CD4-positive, alpha-beta memory T cell (primary cell): ENCODE measurements around the gene HOXA13. TPM values are rescaled to one million over a fixed set of nuclear protein-coding genes. Genes with fewer than 3 reads are reported as not detected.

Experiments used
- CTCF ChIA-PET: fragments of 350-600 bp; sonication (Branson Sonifier 250); formaldehyde crosslinking; loops from one replicate; lab custom pipeline; 2021; ENCODE audit warnings: inconsistent platforms; ENCODE audit not compliant: partially characterized antibody; lab: Charles Lee
- POLR2A ChIA-PET: fragments of 350-600 bp; sonication (Branson Sonifier 250); formaldehyde crosslinking; loops from one replicate; lab custom pipeline; 2021; ENCODE audit not compliant: partially characterized antibody; lab: Charles Lee
- DNase-seq, 5 donors: peaks; one replicate each; pipeline versions ENCODE4 v3.0.0 to v3.0.0-alpha.2; 2020 to 2022; ENCODE audit warnings: mixed read lengths in 1 of 5
- H3K27ac ChIP-seq: one replicate; pipeline ENCODE4 v1.7.0; 2013; ENCODE audit warnings: low read depth, low read length
- H3K27me3 ChIP-seq: 2 replicates; pipeline ENCODE4 v1.7.0; 2013; ENCODE audit warnings: mild to moderate bottlenecking, low read length, moderate library complexity; ENCODE audit not compliant: insufficient read depth
- H3K36me3 ChIP-seq: 2 replicates; pipeline ENCODE4 v1.7.0; 2013; ENCODE audit warnings: mild to moderate bottlenecking, low read length, moderate library complexity; ENCODE audit not compliant: insufficient read depth
- H3K4me1 ChIP-seq: 2 replicates; pipeline ENCODE4 v1.7.0; 2013; ENCODE audit warnings: mild to moderate bottlenecking, low read length, moderate library complexity; ENCODE audit not compliant: insufficient read depth
- H3K4me3 ChIP-seq, 2 donors: one replicate each; pipeline ENCODE4 v1.7.0; 2013; ENCODE audit warnings: low read length in 2 of 2, mild to moderate bottlenecking in 1 of 2
- H3K9me3 ChIP-seq, 2 donors: one replicate each; pipeline ENCODE4 v1.7.0; 2013; ENCODE audit warnings: low read length in 2 of 2, control low read depth in 1 of 2; ENCODE audit not compliant: control insufficient read depth in 1 of 2
- H3K27ac Mint-ChIP-seq, 7 donors: one replicate each; pipeline ENCODE4 v1.8.0; 2020 to 2021; ENCODE audit warnings: mixed read lengths in 7 of 7, mild to moderate bottlenecking in 6 of 7, inconsistent platforms in 3 of 7, moderate library complexity in 3 of 7
- H3K27me3 Mint-ChIP-seq, 2 donors: one replicate each; pipeline ENCODE4 v1.8.0; 2020 to 2021; ENCODE audit warnings: mixed read lengths in 2 of 2
- H3K36me3 Mint-ChIP-seq, 2 donors: one replicate each; pipeline ENCODE4 v1.8.0; 2020 to 2021; ENCODE audit warnings: mixed read lengths in 2 of 2, inconsistent platforms in 1 of 2, mild to moderate bottlenecking in 1 of 2
- H3K4me1 Mint-ChIP-seq, 4 donors: one replicate each; pipeline ENCODE4 v1.8.0; 2020 to 2021; ENCODE audit warnings: mixed read lengths in 4 of 4, mild to moderate bottlenecking in 1 of 4
- H3K4me3 Mint-ChIP-seq, 8 donors: one replicate each; pipeline ENCODE4 v1.8.0; 2020 to 2021; ENCODE audit warnings: mixed read lengths in 8 of 8, mild to moderate bottlenecking in 7 of 8, moderate library complexity in 6 of 8, inconsistent platforms in 3 of 8
- H3K9me3 Mint-ChIP-seq, 8 donors: one replicate each; pipeline ENCODE4 v1.8.0; 2020 to 2021; ENCODE audit warnings: mixed read lengths in 8 of 8, mild to moderate bottlenecking in 5 of 8, inconsistent platforms in 3 of 8, moderate library complexity in 1 of 8
- intact Hi-C: fragments of 100-400 bp; cut with micrococcal nuclease; formaldehyde crosslinking; loops from one replicate; pipeline ENCODE4 v1.15.1; 2023
- polyA plus RNA-seq, 2 donors: library from polyadenylated mRNA; unstranded; fragments of 300-500 nt; fragmentation: Illumina TruSeq; gene quantifications; one replicate each; pipeline ENCODE4 v1.2.3, GENCODE V29; 2021
- total RNA-seq, 2 experiments: library from RNA; stranded (reverse); gene quantifications; one replicate each; pipeline ENCODE4 v1.2.3, GENCODE V29; 2021

HOXA13 gene
- total and polyA plus RNA-seq, 4 experiments from 2014 or later: not detected

GRCh38 chr7:27198871-27199801 is 755 bp downstream of the HOXA13 start:
- Histone ChIP-seq H3K27me3 (peaks cover 75% of the 10 kb centered on the region), H3K9me3 (no peaks in the 10 kb centered on the region), H3K36me3 (no peaks in the 10 kb centered on the region), H3K4me1 (peaks cover 31% of the 10 kb centered on the region), H3K4me3 (no peak overlapping the region), H3K27ac (no peak overlapping the region)
- H3K4me1 Mint-ChIP-seq: peaks cover 23 to 47% (median 29%) of the 10 kb centered on the region in 4 donors
- CTCF ChIA-PET: interaction anchor here (0.8 to 1.5 kb wide), 6 partner anchors 9 to 878 kb away, joined by 3 to 6 read pairs (median 5); no protein-coding TSS in a partner anchor
- POLR2A ChIA-PET: interaction anchor here (0.8 to 1.9 kb wide), 3 partner anchors 8 to 15 kb away, joined by 3 to 7 read pairs (median 3); no protein-coding TSS in a partner anchor
- peaks cover 0 to 7% (median 2%) of the 10 kb centered on the region in 8 donors for H3K9me3 Mint-ChIP-seq
- H3K27ac Mint-ChIP-seq: peak overlapping the region in 2 of 7 donors; percentile 33 to 81
- peak in 1 of 5 donors; percentile 23 for DNase-seq
- peaks cover 69 to 79% of the 10 kb centered on the region in 2 donors for H3K27me3 Mint-ChIP-seq
- no peaks in the 10 kb centered on the region for H3K36me3 Mint-ChIP-seq
- peak overlapping the region in 7 of 8 donors; percentile 54 to 79 (median 73) for H3K4me3 Mint-ChIP-seq
- intact Hi-C loops: loop anchor here (5.0 to 10.0 kb wide), 2 partner anchors 463 to 976 kb away; partner anchors contain the start of gene HIBADH

- no peaks in the 10 kb centered on the region for H3K36me3 ChIP-seq
- H3K27ac Mint-ChIP-seq: peak overlapping the region in 3 of 7 donors; percentile 3 to 44 (median 33)
- intact Hi-C loops: loop anchor here (5.0 to 10.0 kb wide), 2 partner anchors 464 to 977 kb away; partner anchors contain the start of gene HIBADH
- no peak overlapping the region for H3K4me3 ChIP-seq
- peaks cover 72 to 78% of the 10 kb centered on the region in 2 donors for H3K27me3 Mint-ChIP-seq
- peaks cover 21 to 53% (median 33%) of the 10 kb centered on the region in 4 donors for H3K4me1 Mint-ChIP-seq
- H3K36me3 Mint-ChIP-seq: no peaks in the 10 kb centered on the region
- H3K9me3 Mint-ChIP-seq: peaks cover 0 to 7% (median 2%) of the 10 kb centered on the region in 8 donors
- ChIA-PET CTCF (interaction anchor here (0.8 to 1.5 kb wide), 6 partner anchors 8 to 878 kb away, joined by 3 to 6 read pairs (median 5); no protein-coding TSS in a partner anchor), POLR2A (interaction anchor here (0.8 to 1.9 kb wide), 3 partner anchors 8 to 15 kb away, joined by 3 to 7 read pairs (median 3); no protein-coding TSS in a partner anchor)
- H3K4me3 Mint-ChIP-seq: peak overlapping the region in 6 of 8 donors; percentile 3 to 73 (median 28)
- no peak overlapping the region for H3K27ac ChIP-seq
- H3K27me3 ChIP-seq: peaks cover 75% of the 10 kb centered on the region
- H3K4me1 ChIP-seq: peaks cover 34% of the 10 kb centered on the region
- DNase-seq: no peak
- no peaks in the 10 kb centered on the region for H3K9me3 ChIP-seq
Measured at GRCh38 chr7:27198138-27198841, 1.6 kb downstream of the HOXA13 start.

- peak overlapping the region in 2 of 8 donors; percentile 0 to 9 for H3K4me3 Mint-ChIP-seq
- ChIA-PET CTCF (no interaction called here), POLR2A (no interaction called here)
- H3K36me3 Mint-ChIP-seq: no peaks in the 10 kb centered on the region
- intact Hi-C loops: loop anchor here (2.0 to 10.0 kb wide), 3 partner anchors 465 to 977 kb away; partner anchors contain the start of gene HIBADH
- Histone ChIP-seq H3K4me1 (peaks cover 41% of the 10 kb centered on the region), H3K27me3 (peaks cover 74% of the 10 kb centered on the region), H3K9me3 (no peaks in the 10 kb centered on the region), H3K27ac (no peak overlapping the region), H3K4me3 (no peak overlapping the region), H3K36me3 (no peaks in the 10 kb centered on the region)
- no peak for DNase-seq
- peaks cover 21 to 54% (median 36%) of the 10 kb centered on the region in 4 donors for H3K4me1 Mint-ChIP-seq
- H3K27ac Mint-ChIP-seq: peak overlapping the region in 2 of 7 donors; percentile 33 to 77
- H3K27me3 Mint-ChIP-seq: peaks cover 70 to 75% of the 10 kb centered on the region in 2 donors
- H3K9me3 Mint-ChIP-seq: peaks cover 0 to 7% (median 2%) of the 10 kb centered on the region in 8 donors
Measured at GRCh38 chr7:27197137-27198042, 2.5 kb downstream of the HOXA13 start.

DNA sequence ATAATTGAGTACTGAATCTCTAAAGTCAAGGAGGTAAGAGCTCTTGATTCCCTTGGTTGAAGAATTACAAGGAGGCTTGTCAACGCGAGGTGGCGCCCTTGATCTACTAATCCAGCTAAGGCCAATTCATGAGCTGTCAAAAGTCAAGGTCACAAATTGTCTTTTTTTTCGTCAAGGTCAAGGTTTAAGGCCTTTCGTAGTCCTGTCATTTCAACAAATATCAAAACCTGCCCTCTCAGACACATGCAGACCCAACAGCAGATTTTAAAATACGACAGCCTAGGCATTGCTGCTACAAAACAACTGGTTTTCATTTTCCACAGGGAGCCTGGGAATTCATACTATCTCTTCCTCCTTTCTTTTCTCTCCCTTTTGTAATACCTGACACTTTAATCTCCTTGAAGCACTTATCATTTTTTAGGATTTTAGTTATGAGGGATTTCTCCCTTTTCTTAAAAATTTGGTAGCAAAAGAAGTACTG is 3.6 kb downstream of the HOXA13 start:
- Mint-ChIP-seq H3K27ac (peak overlapping the region in 2 of 7 donors; percentile 61 to 74), H3K4me3 (peak overlapping the region in 1 of 8 donors; percentile 52), H3K9me3 (peaks cover 0 to 9% (median 2%) of the 10 kb centered on the region in 8 donors), H3K4me1 (peaks cover 20 to 54% (median 33%) of the 10 kb centered on the region in 4 donors), H3K36me3 (no peaks in the 10 kb centered on the region), H3K27me3 (peaks cover 65 to 72% of the 10 kb centered on the region in 2 donors)
- CTCF ChIA-PET: interaction anchor here (0.7 to 3.3 kb wide), 39 partner anchors 9 to 1303 kb away, joined by 3 to 39 read pairs (median 5); partner anchors contain the start of genes HOXA10 and HOXA11
- POLR2A ChIA-PET: interaction anchor here (1.1 to 2.3 kb wide), 3 partner anchors 11 to 544 kb away, joined by 4 to 9 read pairs (median 4); partner anchors contain the start of genes HOXA11 and TAX1BP1
- peaks cover 76% of the 10 kb centered on the region for H3K27me3 ChIP-seq
- H3K36me3 ChIP-seq: no peaks in the 10 kb centered on the region
- H3K4me1 ChIP-seq: peaks cover 45% of the 10 kb centered on the region
- no peak overlapping the region for H3K27ac ChIP-seq
- H3K4me3 ChIP-seq: no peak overlapping the region
- intact Hi-C loops: loop anchor here (1.0 to 10.0 kb wide), 8 partner anchors 380 to 978 kb away; partner anchors contain the start of gene HIBADH
- DNase-seq: peak; percentile 71 to 79 (median 75)
- H3K9me3 ChIP-seq: no peaks in the 10 kb centered on the region

- Mint-ChIP-seq H3K4me3 (no peak overlapping the region), H3K4me1 (peaks cover 12 to 53% (median 22%) of the 10 kb centered on the region in 4 donors), H3K9me3 (peaks cover 0 to 9% (median 2%) of the 10 kb centered on the region in 8 donors), H3K36me3 (no peaks in the 10 kb centered on the region), H3K27ac (peak overlapping the region in 1 of 7 donors; percentile 44), H3K27me3 (peaks cover 66 to 75% of the 10 kb centered on the region in 2 donors)
- no peak for DNase-seq
- peaks cover 79% of the 10 kb centered on the region for H3K27me3 ChIP-seq
- H3K27ac ChIP-seq: no peak overlapping the region
- CTCF ChIA-PET: interaction anchor here (0.6 to 3.3 kb wide), 13 partner anchors 10 to 1302 kb away, joined by 3 to 39 read pairs (median 8); no protein-coding TSS in a partner anchor
- POLR2A ChIA-PET: interaction anchor here (2.3 kb wide), 1 partner anchor 9 kb away, joined by 9 read pairs; the partner anchor contains the start of gene HOXA11
- no peak overlapping the region for H3K4me3 ChIP-seq
- no peaks in the 10 kb centered on the region for H3K9me3 ChIP-seq
- peaks cover 34% of the 10 kb centered on the region for H3K4me1 ChIP-seq
- no peaks in the 10 kb centered on the region for H3K36me3 ChIP-seq
- intact Hi-C loops: loop anchor here (5.0 to 10.0 kb wide), 2 partner anchors 467 to 980 kb away; partner anchors contain the start of gene HIBADH
Measured at GRCh38 chr7:27194686-27195379, 5.1 kb downstream of the HOXA13 start.
